Panc1 (cell line): ENCODE data around the gene RC3H1. TPM values are rescaled to one million over a fixed set of nuclear protein-coding genes. Genes with fewer than 3 reads are reported as not detected.

Source experiments
- ATAC-seq: fragments of 200-7000 bp; cut with Tn5 transposase; 2 replicates; pipeline ENCODE4 v1.9.1; 2020; ENCODE audit warnings: mild to moderate bottlenecking, moderate library complexity
- BruUV-seq: library from RNA; stranded (reverse); fragments of 400-500 nt; replicated peaks from 2 replicates; lab custom pipeline; 2021; lab: Mats Ljungman, UMichigan
- CTCF ChIA-PET: fragments of 300-600 bp; sonication (Branson Sonifier 250); formaldehyde crosslinking; loops from one replicate; lab custom pipeline; 2022; ENCODE audit warnings: antibody characterized with exemption; lab: Charles Lee
- POLR2A ChIA-PET: fragments of 300-600 bp; sonication (Branson Sonifier 250); formaldehyde crosslinking; loops from one replicate; lab custom pipeline; 2022; ENCODE audit warnings: antibody characterized with exemption; lab: Charles Lee
- DNase-seq: peaks from one replicate; pipeline ENCODE4 v3.0.0-alpha.2; 2010; ENCODE audit warnings: low read depth, low spot score
- H3K27ac ChIP-seq: 2 replicates; pipeline ENCODE4 v1.5.1; 2011; ENCODE audit warnings: mild to moderate bottlenecking, low read length, inconsistent platforms
- H3K27me3 ChIP-seq: fragments of 200-500 bp; sonication (Bioruptor generic); 2 replicates; pipeline ENCODE4 v1.6.0; 2014; ENCODE audit warnings: low read length, inconsistent platforms; ENCODE audit not compliant: control insufficient read depth, insufficient read depth
- H3K36me3 ChIP-seq: fragments of 200-500 bp; sonication (Bioruptor generic); 2 replicates; pipeline ENCODE4 v1.5.1; 2014; ENCODE audit warnings: inconsistent platforms, mild to moderate bottlenecking, low read length, moderate library complexity; ENCODE audit not compliant: control insufficient read depth, insufficient read depth
- H3K4me1 ChIP-seq: 2 replicates; pipeline ENCODE4 v1.5.1; 2011; ENCODE audit warnings: inconsistent platforms, mild to moderate bottlenecking, low read length, moderate library complexity; ENCODE audit not compliant: control insufficient read depth, insufficient read depth
- H3K4me3 ChIP-seq, 2 experiments: 2 replicates each; pipeline ENCODE4 v1.5.1; 2011 to 2012; ENCODE audit warnings: low read depth in 2 of 2, low read length in 2 of 2, mild to moderate bottlenecking in 2 of 2, inconsistent platforms in 1 of 2, moderate library complexity in 1 of 2
- H3K9me3 ChIP-seq: fragments of 200-500 bp; sonication (Bioruptor generic); 2 replicates; pipeline ENCODE4 v1.5.1; 2014; ENCODE audit warnings: low read depth, mild to moderate bottlenecking, inconsistent platforms, low read length, moderate library complexity; ENCODE audit not compliant: control insufficient read depth, insufficient read depth
- CTCF ChIP-seq: fragments of 450-650 bp; IDR thresholded peaks from 2 replicates; pipeline ENCODE4 v1.5.1; 2017; ENCODE audit warnings: mild to moderate bottlenecking
- POLR2AphosphoS5 ChIP-seq: IDR thresholded peaks from 2 replicates; pipeline ENCODE4 v1.6.1; 2012; ENCODE audit warnings: mild to moderate bottlenecking, low read depth, low read length, moderate library complexity
- REST ChIP-seq, 2 experiments: IDR thresholded peaks; 2 replicates each; pipeline ENCODE4 v1.6.1; 2011 to 2012; ENCODE audit warnings: low read depth in 2 of 2, control low read depth in 1 of 2, low read length in 1 of 2, mild to moderate bottlenecking in 1 of 2, moderate library complexity in 1 of 2; ENCODE audit not compliant: insufficient read depth in 1 of 2
- SIN3A ChIP-seq: IDR thresholded peaks from 2 replicates; pipeline ENCODE4 v1.6.1; 2012; ENCODE audit warnings: low read depth, mild to moderate bottlenecking, low read length, moderate library complexity, borderline replicate concordance; ENCODE audit not compliant: insufficient read depth
- TCF7L2 ChIP-seq: IDR thresholded peaks from 2 replicates; pipeline ENCODE4 v1.6.1; 2011; ENCODE audit warnings: mild to moderate bottlenecking, low read depth, low read length, inconsistent platforms
- in situ Hi-C: cut with HindIII; loops from 2 replicates; pipeline ENCODE4 v1.10.0; 2016; ENCODE audit warnings: low sequenced_read_pairs, low pct_unique_long_range_greater_than_20kb
- intact Hi-C: fragments of 100-400 bp; cut with micrococcal nuclease; formaldehyde crosslinking; loops from one replicate; pipeline ENCODE4 v1.10.0; 2022; ENCODE audit not compliant: unreplicated experiment
- total RNA-seq: library from RNA; stranded (reverse); gene quantifications from one replicate; pipeline ENCODE4 v1.2.1, GENCODE V29; 2021; ENCODE audit not compliant: unreplicated experiment

Gene RC3H1
- total RNA-seq, 1 experiment from 2014 or later = 21.4 TPM

GRCh38 chr1:173917635-173918493 lies 104.3 kb downstream of the RC3H1 start:
- Histone ChIP-seq H3K4me1 (no peaks in the 10 kb centered on the region), H3K27me3 (no peaks in the 10 kb centered on the region; the same call in 1 of the 2 replicates), H3K36me3 (no peaks in the 10 kb centered on the region), H3K9me3 (no peaks in the 10 kb centered on the region), H3K27ac (no peak overlapping the region), H3K4me3 (no peak overlapping the region)
- no TSS peak for BruUV-seq
- TF ChIP-seq SIN3A (no peak), POLR2AphosphoS5 (no peak), REST (IDR thresholded peaks at IDR 0.05; ENCODE audit: insufficient read depth in 1 of 2, low read depth in 2 of 2, low read length in 1 of 2) (no peak), TCF7L2 (no peak), CTCF (no peak)
- DNase-seq (no peak), ATAC-seq (no peak)
- POLR2A ChIA-PET = no interaction called here
- in situ Hi-C loops = no loop called here
- CTCF ChIA-PET = no interaction called here
- intact Hi-C loops = no loop called here

- Histone ChIP-seq H3K36me3 (no peaks in the 10 kb centered on the region), H3K4me3 (no peak within 1 kb of the TSS), H3K9me3 (no peaks in the 10 kb centered on the region), H3K27me3 (no peaks in the 10 kb centered on the region; the same call in 1 of the 2 replicates), H3K27ac (no peak within 1 kb of the TSS), H3K4me1 (no peaks in the 10 kb centered on the region)
- ChIA-PET CTCF (no interaction called here), POLR2A (no interaction called here)
- intact Hi-C loops = no loop called here
- DNase-seq = no peak
- BruUV-seq = no TSS peak
- TF ChIP-seq SIN3A (no peak), TCF7L2 (no peak), CTCF (no peak), POLR2AphosphoS5 (no peak), REST (IDR thresholded peaks at IDR 0.05; ENCODE audit: insufficient read depth in 1 of 2, low read depth in 2 of 2, low read length in 1 of 2) (no peak)
- in situ Hi-C loops = no loop called here
- no peak for ATAC-seq
These were observed 105.0 kb downstream of the RC3H1 start, which contains the start of gene SERPINC1 for GRCh38 chr1:173917149-173917548. Gene SERPINC1 (minus strand): TSS chr1:173917327. CDS start chr1:173917259, 68 bp downstream.
